BJ (cell line): ENCODE data around the gene PIP5K1C. TPM values are rescaled to one million over a fixed set of nuclear protein-coding genes. Genes with fewer than 3 reads are reported as not detected.

Experiments
- CTCF ChIA-PET: fragments of 350-600 bp; formaldehyde crosslinking; extraction: SDS; loops from one replicate; lab custom pipeline; 2021; ENCODE audit warnings: antibody characterized with exemption, inconsistent platforms; lab: Yijun Ruan, JAX
- POLR2A ChIA-PET: fragments of 300-600 bp; sonication (Branson Sonifier 250); formaldehyde crosslinking; extraction: SDS; loops from one replicate; lab custom pipeline; 2021; ENCODE audit warnings: antibody characterized with exemption; lab: Charles Lee
- DNase-seq: peaks from one replicate; pipeline ENCODE4 v3.0.0-alpha.2; 2011; ENCODE audit warnings: low read depth
- H3K27me3 ChIP-seq: 2 replicates; pipeline ENCODE4 v1.6.0; 2011; ENCODE audit warnings: low read length; ENCODE audit not compliant: control insufficient read depth, insufficient read depth
- H3K36me3 ChIP-seq: 2 replicates; pipeline ENCODE4 v1.5.1; 2011; ENCODE audit warnings: low read length; ENCODE audit not compliant: control insufficient read depth, insufficient read depth
- H3K4me3 ChIP-seq: 2 replicates; pipeline ENCODE4 v1.5.1; 2011; ENCODE audit warnings: low read depth, mild to moderate bottlenecking, control low read depth, low read length
- CTCF ChIP-seq: IDR thresholded peaks from 2 replicates; pipeline ENCODE4 v1.5.1; 2011; ENCODE audit warnings: low read depth, mild to moderate bottlenecking, control low read depth, inconsistent platforms, low read length, moderate library complexity; ENCODE audit not compliant: insufficient read depth
- polyA plus RNA-seq: library from polyadenylated mRNA; depleted of rRNA; stranded (reverse); fragments of >200 nt; gene quantifications from 2 replicates; pipeline ENCODE4 v1.2.3, GENCODE V29; 2011

The PIP5K1C gene
- polyA plus RNA-seq, 1 experiment = 35.3 TPM

- CTCF ChIA-PET = interaction anchor here (0.9 to 1.2 kb wide), 3 partner anchors 8 to 41 kb away, joined by 3 to 4 read pairs (median 3); no protein-coding TSS in a partner anchor
- no peak for TF ChIP-seq CTCF
- H3K4me3 ChIP-seq = no peak overlapping the region
- DNase-seq = no peak
- peaks cover 38% of the 10 kb centered on the region for H3K36me3 ChIP-seq
- POLR2A ChIA-PET = no interaction called here
- H3K27me3 ChIP-seq = no peaks in the 10 kb centered on the region
Observed at GRCh38 chr19:3659746-3660112, 40.5 kb downstream of the PIP5K1C start.

- CTCF ChIA-PET = interaction anchor here (0.9 to 1.2 kb wide), 4 partner anchors 9 to 42 kb away, joined by 3 to 4 read pairs (median 4); partner anchors contain the start of gene PIP5K1C
- peaks cover 34% of the 10 kb centered on the region for H3K36me3 ChIP-seq
Observed at GRCh38 chr19:3658870-3659745, 41.2 kb downstream of the PIP5K1C start.

GRCh38 chr19:3658004-3658869, 42.0 kb downstream of the PIP5K1C start:
- no peak for TF ChIP-seq CTCF
- Histone ChIP-seq H3K4me3 (no peak overlapping the region), H3K27me3 (no peaks in the 10 kb centered on the region), H3K36me3 (peaks cover 36% of the 10 kb centered on the region)
- CTCF ChIA-PET = interaction anchor here (0.9 to 2.2 kb wide), 2 partner anchors 31 to 42 kb away, joined by 4 to 6 read pairs; partner anchors contain the start of gene PIP5K1C
- DNase-seq = no peak
- POLR2A ChIA-PET = no interaction called here

More at GRCh38 chr19:3658870-3659745, 41.2 kb downstream of the PIP5K1C start:
- POLR2A ChIA-PET = no interaction called here
- no peak for DNase-seq
- H3K4me3 ChIP-seq = no peak overlapping the region
- TF ChIP-seq CTCF = no peak
- no peaks in the 10 kb centered on the region for H3K27me3 ChIP-seq

- TF ChIP-seq CTCF = no peak
- Histone ChIP-seq H3K36me3 (peaks cover 41% of the 10 kb centered on the region), H3K4me3 (no peak overlapping the region), H3K27me3 (no peaks in the 10 kb centered on the region)
- ChIA-PET CTCF (interaction anchor here (2.2 to 2.5 kb wide), 3 partner anchors 8 to 112 kb away, joined by 6 to 19 read pairs (median 9); no protein-coding TSS in a partner anchor), POLR2A (no interaction called here)
- no peak for DNase-seq
Observed at GRCh38 chr19:3657395-3657769, 42.9 kb downstream of the PIP5K1C start.
